GM12874 (cell line): ENCODE data around the gene ISCA2.

ENCODE experiments used
- TF ChIP-seq, protein P1 (sequence below): IDR thresholded peaks from 2 replicates; pipeline ENCODE4 v1.5.1; 2011; ENCODE audit warnings: low read depth, mild to moderate bottlenecking, control low read depth, low read length, moderate library complexity; ENCODE audit not compliant: insufficient read depth

Gene ISCA2

GRCh38 chr14:74509587-74510222 lies 16.1 kb downstream of the ISCA2 start:
- TF ChIP-seq, protein P1, sequence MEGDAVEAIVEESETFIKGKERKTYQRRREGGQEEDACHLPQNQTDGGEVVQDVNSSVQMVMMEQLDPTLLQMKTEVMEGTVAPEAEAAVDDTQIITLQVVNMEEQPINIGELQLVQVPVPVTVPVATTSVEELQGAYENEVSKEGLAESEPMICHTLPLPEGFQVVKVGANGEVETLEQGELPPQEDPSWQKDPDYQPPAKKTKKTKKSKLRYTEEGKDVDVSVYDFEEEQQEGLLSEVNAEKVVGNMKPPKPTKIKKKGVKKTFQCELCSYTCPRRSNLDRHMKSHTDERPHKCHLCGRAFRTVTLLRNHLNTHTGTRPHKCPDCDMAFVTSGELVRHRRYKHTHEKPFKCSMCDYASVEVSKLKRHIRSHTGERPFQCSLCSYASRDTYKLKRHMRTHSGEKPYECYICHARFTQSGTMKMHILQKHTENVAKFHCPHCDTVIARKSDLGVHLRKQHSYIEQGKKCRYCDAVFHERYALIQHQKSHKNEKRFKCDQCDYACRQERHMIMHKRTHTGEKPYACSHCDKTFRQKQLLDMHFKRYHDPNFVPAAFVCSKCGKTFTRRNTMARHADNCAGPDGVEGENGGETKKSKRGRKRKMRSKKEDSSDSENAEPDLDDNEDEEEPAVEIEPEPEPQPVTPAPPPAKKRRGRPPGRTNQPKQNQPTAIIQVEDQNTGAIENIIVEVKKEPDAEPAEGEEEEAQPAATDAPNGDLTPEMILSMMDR, result no peak

DNA sequence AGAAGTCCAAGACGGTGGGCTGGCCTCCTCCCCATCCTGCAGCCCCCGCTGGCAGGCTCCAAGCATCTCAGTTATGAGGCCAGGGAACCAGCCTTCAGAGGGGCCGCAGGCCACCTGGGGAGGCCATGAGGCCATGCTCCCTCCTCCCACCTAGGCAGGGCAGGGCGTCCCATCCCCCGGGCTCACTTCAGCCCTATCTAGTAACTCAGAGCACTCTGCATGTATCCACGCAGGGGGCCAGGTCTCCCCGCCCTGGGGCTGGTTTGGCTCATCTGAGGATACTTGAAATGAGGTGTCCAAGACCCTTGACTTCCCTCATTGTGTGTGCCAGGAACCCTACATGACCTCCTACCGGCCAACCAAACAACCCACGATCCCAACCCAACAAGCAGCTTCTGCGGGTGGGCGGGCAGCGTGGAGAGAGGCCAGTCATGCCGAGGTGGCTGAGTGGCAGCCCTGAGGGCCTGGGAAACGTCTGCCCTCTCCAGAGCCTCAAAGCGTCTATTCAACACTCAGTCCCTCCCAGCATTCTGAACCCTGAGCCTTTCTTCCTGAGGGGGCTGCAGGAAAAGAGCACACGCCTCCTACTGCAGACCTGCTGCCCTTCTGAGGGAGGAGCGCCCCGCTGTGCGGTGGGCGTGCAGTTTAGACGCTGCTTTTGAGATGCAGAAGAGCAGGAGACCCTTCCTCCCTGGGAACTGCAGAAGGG lies 16.8 kb downstream of the ISCA2 start:
- TF ChIP-seq, protein P1, result no peak

DNA sequence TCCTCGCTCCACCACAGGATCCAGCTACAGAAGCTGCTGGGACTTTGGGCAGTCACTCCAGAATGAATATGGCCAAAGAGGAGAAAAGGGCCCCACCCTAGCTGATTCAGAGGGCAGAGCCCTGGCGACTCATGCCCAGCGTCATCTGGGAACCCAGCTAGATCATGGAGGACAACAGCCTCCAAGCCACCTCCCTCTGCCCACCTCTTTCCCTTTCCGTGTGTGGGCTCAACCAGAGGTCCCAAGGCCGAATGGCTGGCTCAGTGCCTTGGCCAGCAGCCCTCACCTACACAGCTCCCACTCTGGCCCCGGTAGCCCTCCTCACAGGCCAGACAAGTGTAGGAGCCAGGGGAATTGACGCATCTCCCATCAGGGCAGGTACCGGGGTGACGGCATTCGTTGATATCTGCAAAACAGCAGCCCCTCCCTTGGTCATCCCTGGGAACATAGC lies 17.4 kb downstream of the ISCA2 start:
- TF ChIP-seq, protein P1, result no peak

GRCh38 chr14:74511966-74512830 lies 18.6 kb downstream of the ISCA2 start:
- TF ChIP-seq, protein P1, result no peak

GRCh38 chr14:74514471-74514941 lies 20.9 kb downstream of the ISCA2 start:
- TF ChIP-seq, protein P1, result no peak

DNA sequence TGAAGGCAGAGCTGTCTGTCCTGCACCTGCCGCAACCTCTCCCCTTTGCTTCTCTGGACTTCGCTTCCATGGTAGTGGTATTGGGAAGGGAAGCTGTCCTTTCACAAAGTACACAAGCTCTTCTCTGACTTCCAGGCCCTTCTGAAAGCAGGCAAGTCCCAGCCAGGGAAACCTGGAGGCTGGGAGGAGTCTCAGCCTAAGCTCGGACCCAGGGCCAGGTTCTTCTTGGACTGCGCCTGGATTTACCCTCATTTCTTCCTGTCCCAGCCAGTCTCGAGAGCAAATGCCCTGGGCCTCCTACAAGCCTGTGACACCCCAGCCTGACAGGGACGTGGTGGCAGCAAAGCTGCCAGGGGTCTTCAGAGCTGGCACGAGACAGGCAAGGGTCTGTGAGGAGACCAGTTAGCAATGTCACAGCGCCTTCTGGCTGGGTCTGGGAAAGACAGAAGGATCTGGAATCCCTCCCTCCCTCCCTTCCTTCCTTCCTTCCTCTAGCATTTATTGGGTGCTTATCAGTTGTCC lies 22.4 kb downstream of the ISCA2 start:
- TF ChIP-seq, protein P1, result no peak

DNA sequence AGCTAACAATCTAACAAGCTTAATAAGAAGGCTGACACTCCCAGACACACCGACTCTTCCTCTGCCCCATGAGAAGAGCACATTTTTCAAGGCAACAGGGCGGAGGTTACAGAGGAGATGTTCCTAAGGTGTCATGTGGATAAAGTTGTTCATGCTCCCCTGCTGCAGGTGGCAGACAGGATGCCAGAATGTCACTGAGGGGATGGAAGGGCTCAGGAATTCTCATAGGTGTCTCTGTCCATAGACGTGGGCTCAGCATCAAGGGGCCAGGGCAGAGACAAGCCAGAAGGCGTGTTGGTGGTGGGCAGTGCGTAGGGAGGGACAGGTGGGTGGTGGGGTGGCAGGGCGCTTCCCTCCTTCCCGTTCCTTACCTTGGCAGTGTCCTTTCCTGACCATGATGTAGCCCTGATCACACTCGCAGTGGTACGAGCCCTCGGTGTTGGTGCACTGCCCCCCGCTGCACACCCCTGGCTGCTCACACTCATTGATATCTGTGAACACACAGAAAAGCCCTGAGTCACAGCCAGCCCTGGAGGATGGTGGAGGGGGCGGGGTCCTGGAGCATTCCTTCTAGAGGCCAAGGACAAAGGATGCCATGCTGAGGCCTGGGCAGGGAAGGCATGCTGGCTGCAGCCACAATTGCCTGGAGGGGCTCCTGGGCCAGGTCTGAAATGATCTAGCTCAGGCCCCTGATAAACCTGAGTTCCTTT lies 23.0 kb downstream of the ISCA2 start:
- TF ChIP-seq, protein P1, result no peak
